IPS-20b (cell line): ENCODE data around the gene TSPAN15.

Experiments
- H3K27ac ChIP-seq: one replicate; pipeline ENCODE4 v1.5.1; 2013; ENCODE audit warnings: low read length
- H3K27me3 ChIP-seq: 2 replicates; pipeline ENCODE4 v1.6.1; 2013; ENCODE audit warnings: mild to moderate bottlenecking, low read length, inconsistent platforms; ENCODE audit not compliant: insufficient read depth
- H3K36me3 ChIP-seq: 2 replicates; pipeline ENCODE4 v1.6.1; 2013; ENCODE audit warnings: low read depth, mild to moderate bottlenecking, inconsistent platforms, low read length, moderate library complexity; ENCODE audit not compliant: insufficient read depth
- H3K4me1 ChIP-seq: 2 replicates; pipeline ENCODE4 v1.6.1; 2013; ENCODE audit warnings: mild to moderate bottlenecking, control low read depth, inconsistent platforms, low read length, moderate library complexity; ENCODE audit not compliant: insufficient read depth
- H3K4me3 ChIP-seq: 2 replicates; pipeline ENCODE4 v1.5.1; 2013; ENCODE audit warnings: mild to moderate bottlenecking, low read length, inconsistent platforms
- H3K9ac ChIP-seq: 2 replicates; pipeline ENCODE4 v1.6.1; 2013; ENCODE audit warnings: low read depth, mild to moderate bottlenecking, inconsistent platforms, low read length, moderate library complexity
- H3K9me3 ChIP-seq: 2 replicates; pipeline ENCODE4 v1.6.1; 2013; ENCODE audit warnings: mild to moderate bottlenecking, low read depth, low read length, inconsistent platforms; ENCODE audit not compliant: insufficient read depth

Gene TSPAN15

DNA sequence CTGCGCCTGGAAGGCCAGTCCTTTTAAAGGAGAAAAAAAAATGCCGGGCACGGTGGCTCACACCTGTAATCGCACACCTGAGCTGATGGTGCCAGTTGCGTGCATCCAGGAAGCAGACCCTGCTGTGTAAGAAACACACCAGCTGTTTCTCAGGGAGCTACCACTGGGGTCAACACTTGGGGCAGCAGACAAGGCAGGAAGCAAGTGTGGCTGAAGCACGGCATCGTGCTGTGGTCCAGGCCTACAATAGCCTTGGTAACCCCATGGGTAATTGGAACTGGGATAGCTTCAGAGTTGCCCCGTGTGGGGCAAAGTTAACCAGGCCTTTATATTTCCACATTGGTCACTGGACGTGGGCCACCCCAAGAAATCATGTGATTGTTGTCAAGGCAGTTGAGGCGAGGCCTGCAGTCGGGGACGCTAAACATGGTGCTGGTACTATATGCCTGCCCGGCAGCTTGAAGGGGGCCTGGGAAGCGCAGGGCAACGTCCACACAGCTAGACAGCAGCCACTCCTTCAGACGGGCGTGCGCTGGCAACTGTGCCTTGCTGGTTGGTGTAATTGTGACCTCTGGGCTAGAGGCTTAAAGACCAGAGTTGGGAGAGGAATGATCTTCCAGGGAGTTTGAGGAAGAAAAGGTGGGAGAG lies 32.0 kb upstream of the TSPAN15 start:
- H3K9ac ChIP-seq, result no peak overlapping the region
- no peaks in the 10 kb centered on the region for H3K4me1 ChIP-seq
- H3K9me3 ChIP-seq, result no peaks in the 10 kb centered on the region
- no peaks in the 10 kb centered on the region for H3K27me3 ChIP-seq
- H3K27ac ChIP-seq, result no peak overlapping the region
- H3K36me3 ChIP-seq, result no peaks in the 10 kb centered on the region
- no peak overlapping the region for H3K4me3 ChIP-seq

DNA sequence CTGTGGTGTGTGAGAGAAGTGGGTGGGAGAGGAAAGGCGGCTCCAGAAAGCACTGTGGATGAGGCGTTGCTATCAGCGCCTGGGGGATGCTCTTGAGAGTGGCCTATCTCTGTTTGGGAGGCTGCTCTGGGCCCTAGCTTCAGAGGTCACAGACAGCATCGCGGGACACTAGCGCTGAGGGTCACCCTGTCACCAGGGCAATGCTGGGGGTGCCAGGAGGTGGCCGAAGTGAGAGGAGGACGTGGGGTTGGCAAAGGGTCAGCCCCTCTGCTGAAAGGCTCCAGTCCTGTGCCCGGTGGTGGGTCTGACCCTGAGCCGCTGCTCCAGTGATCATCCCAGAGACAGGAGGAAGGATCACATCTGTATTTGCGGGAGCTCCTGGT lies 31.5 kb upstream of the TSPAN15 start:
- Histone ChIP-seq H3K4me1 (no peaks in the 10 kb centered on the region), H3K4me3 (no peak overlapping the region)

DNA sequence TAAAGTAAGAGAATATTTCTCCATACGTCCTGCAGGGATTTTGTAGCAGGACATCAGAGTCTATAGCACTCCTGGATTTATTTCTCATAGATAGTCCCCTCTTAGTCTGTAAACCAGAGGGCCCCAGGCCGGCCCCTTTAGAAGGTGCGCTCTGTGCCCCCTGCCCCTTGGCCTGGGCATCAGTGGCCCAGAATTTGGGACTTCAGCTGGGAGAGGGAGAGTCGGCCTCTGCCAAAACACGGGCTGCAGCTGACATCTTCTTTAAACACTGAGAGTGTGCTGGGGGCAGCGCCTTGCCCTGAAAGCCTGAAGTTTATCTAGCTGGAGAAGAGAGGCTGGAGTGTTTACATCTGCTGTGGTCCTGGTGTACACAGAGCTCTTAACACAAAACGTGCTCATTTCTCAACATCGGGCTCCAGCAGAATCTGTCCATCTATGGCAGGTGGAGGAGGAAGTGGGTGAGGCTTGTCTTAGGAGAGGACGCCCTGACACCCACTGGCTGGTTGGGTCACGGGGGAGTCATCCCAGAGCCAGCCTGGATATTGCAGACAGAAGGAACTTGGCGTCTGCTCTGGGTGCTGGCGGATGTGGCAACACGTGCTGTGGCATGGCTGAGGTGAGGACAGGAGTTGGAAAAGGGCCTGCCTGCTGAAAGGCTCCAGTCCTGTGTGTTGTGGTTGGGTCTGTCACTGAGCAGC lies 29.5 kb upstream of the TSPAN15 start:
- no peaks in the 10 kb centered on the region for H3K27me3 ChIP-seq
- H3K27ac ChIP-seq, result no peak overlapping the region
- no peak overlapping the region for H3K4me3 ChIP-seq
- no peaks in the 10 kb centered on the region for H3K36me3 ChIP-seq
- no peaks in the 10 kb centered on the region for H3K9me3 ChIP-seq
- H3K4me1 ChIP-seq, result no peaks in the 10 kb centered on the region
- H3K9ac ChIP-seq, result no peak overlapping the region

More for the DNA sequence above, 31.5 kb upstream of the TSPAN15 start:
- Histone ChIP-seq H3K27ac (no peak overlapping the region), H3K9ac (no peak overlapping the region), H3K27me3 (no peaks in the 10 kb centered on the region), H3K9me3 (no peaks in the 10 kb centered on the region), H3K36me3 (no peaks in the 10 kb centered on the region)

DNA sequence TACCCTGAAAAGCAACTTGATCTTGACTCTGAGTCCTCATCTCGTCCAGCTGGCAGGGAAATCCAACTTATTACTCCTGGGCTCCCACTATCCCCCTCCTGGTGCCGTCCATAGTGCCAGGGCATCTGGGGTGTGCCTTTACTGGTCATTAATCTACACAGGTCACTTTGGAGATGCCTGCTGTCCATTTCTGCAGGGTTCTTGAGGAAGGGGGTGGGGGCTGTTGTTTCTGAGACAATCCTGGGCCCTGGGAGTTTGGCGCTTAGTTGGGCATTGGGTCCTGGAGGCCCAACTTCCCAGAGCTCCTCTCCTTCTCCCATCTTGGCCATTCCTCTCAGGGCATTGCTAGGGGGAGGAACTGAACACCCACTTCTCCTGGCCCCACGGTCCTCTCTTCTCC lies 28.6 kb upstream of the TSPAN15 start:
- Histone ChIP-seq H3K9ac (no peak overlapping the region), H3K9me3 (no peaks in the 10 kb centered on the region), H3K4me1 (no peaks in the 10 kb centered on the region), H3K27ac (no peak overlapping the region), H3K36me3 (no peaks in the 10 kb centered on the region), H3K4me3 (no peak overlapping the region), H3K27me3 (no peaks in the 10 kb centered on the region)

- H3K36me3 ChIP-seq, result no peaks in the 10 kb centered on the region
- H3K27me3 ChIP-seq, result no peaks in the 10 kb centered on the region
- H3K4me3 ChIP-seq, result no peak overlapping the region
- H3K4me1 ChIP-seq, result no peaks in the 10 kb centered on the region
- H3K9me3 ChIP-seq, result no peaks in the 10 kb centered on the region
- no peak overlapping the region for H3K9ac ChIP-seq
- H3K27ac ChIP-seq, result no peak overlapping the region
These were observed 26.2 kb upstream of the TSPAN15 start for GRCh38 chr10:69425041-69425440.

GRCh38 chr10:69425511-69426298 lies 25.6 kb upstream of the TSPAN15 start:
- H3K27ac ChIP-seq, result no peak overlapping the region

GRCh38 chr10:69426376-69426727 lies 24.9 kb upstream of the TSPAN15 start:
- Histone ChIP-seq H3K27me3 (no peaks in the 10 kb centered on the region), H3K4me3 (no peak overlapping the region), H3K9ac (no peak overlapping the region), H3K4me1 (no peaks in the 10 kb centered on the region), H3K9me3 (no peaks in the 10 kb centered on the region), H3K27ac (no peak overlapping the region), H3K36me3 (no peaks in the 10 kb centered on the region)

More at GRCh38 chr10:69425511-69426298, 25.6 kb upstream of the TSPAN15 start:
- H3K4me3 ChIP-seq, result no peak overlapping the region
- H3K4me1 ChIP-seq, result no peaks in the 10 kb centered on the region
- H3K36me3 ChIP-seq, result no peaks in the 10 kb centered on the region
- H3K9ac ChIP-seq, result no peak overlapping the region
- no peaks in the 10 kb centered on the region for H3K9me3 ChIP-seq
- no peaks in the 10 kb centered on the region for H3K27me3 ChIP-seq

DNA sequence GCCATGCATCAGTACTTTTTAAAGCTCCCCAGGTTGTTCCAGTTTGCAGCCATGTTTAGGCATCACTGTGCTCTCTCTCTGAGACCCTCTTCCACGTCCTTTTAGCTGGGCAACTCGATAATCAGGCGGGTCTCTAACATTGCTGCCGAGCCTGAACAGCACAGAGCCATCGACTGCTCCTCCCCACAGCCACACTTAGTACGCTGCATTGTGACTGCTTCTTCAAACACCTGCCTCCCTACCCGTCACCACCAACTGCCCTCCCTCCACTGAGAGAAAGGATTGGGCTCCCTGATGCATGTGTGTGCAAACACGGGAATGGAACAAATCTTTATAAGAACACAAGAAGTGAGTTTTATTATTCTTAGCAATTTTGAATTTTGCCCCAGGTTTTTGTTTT lies 23.1 kb upstream of the TSPAN15 start:
- Histone ChIP-seq H3K4me1 (no peaks in the 10 kb centered on the region), H3K9me3 (no peaks in the 10 kb centered on the region), H3K27ac (no peak overlapping the region), H3K9ac (no peak overlapping the region), H3K4me3 (no peak overlapping the region), H3K27me3 (no peaks in the 10 kb centered on the region), H3K36me3 (no peaks in the 10 kb centered on the region)

DNA sequence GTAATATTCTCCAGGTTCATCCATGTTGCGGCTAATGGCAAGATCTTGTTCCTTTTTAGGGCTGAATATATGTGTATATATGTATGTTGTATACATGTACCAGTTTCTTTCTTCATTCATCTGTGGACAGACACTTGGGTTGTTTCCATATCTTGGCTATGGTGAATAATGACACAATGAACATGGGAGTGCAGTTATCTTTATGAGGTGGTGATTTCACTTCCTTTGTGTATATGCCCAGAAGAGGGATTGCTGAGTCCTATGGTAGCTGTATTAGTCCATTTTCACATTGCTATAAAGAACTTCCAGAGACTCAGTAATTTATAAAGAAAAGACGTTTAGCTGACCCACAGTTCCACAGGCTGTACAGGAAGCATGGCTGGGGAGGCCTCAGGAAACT lies 17.1 kb upstream of the TSPAN15 start:
- H3K4me1 ChIP-seq, result no peaks in the 10 kb centered on the region
- H3K9me3 ChIP-seq, result no peaks in the 10 kb centered on the region
- H3K27me3 ChIP-seq, result peaks cover 7% of the 10 kb centered on the region; the same call in 1 of the 2 replicates
- no peaks in the 10 kb centered on the region for H3K36me3 ChIP-seq
- no peak overlapping the region for H3K4me3 ChIP-seq
- no peak overlapping the region for H3K9ac ChIP-seq
- no peak overlapping the region for H3K27ac ChIP-seq

DNA sequence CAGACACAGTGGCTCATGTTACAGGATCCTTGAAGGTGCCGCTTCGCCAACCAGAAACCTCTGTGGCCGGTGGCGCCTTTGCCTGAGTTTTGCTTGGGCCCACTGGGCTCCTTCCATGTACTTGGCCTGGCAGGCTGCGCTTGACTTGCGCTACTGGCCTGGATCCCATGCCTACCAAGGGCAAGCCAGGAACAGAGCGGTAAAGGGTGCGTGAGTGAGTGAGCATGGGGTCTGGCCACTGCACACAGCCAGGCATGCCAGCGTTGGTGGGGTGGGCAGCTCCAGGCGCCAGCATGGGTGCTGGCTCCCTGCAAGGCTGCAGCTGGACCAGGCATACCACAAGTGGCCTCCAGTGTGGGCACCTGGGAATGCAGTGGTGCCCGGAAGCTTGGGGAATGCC lies 16.3 kb upstream of the TSPAN15 start:
- no peaks in the 10 kb centered on the region for H3K9me3 ChIP-seq
- no peak overlapping the region for H3K4me3 ChIP-seq
- no peaks in the 10 kb centered on the region for H3K4me1 ChIP-seq
- no peak overlapping the region for H3K27ac ChIP-seq
- H3K27me3 ChIP-seq, result peaks cover 7% of the 10 kb centered on the region; the same call in 1 of the 2 replicates
- no peak overlapping the region for H3K9ac ChIP-seq
- no peaks in the 10 kb centered on the region for H3K36me3 ChIP-seq

DNA sequence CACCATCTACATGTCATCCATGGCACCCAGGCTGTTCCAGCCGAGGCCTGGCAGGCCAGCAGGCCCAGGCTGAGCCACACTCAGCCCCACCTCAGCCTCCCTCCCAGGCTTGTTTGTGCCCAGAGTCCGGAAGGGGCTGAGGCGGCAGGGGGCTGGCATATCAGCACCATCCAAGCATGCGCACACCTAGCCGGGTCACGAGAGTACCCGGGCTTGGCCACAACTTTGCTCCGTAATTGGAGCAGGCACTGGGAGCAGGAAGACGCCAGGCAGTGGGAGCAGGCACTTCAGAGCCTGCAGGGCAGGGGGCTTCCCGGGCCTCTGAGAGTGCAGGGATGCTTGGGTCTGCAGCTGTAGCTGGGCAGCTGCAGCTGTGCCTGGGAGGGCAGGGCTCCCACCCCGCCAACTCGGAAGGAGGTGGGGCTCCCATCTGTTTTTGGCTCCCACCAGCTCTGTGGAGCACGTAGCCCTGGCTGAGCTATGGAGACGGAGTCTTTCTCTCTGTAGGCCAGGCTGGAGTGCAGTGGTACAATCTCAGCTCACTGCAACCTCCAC lies 15.2 kb upstream of the TSPAN15 start:
- H3K9ac ChIP-seq, result no peak overlapping the region
- H3K27me3 ChIP-seq, result peaks cover 7% of the 10 kb centered on the region; the same call in 1 of the 2 replicates
- H3K4me1 ChIP-seq, result no peaks in the 10 kb centered on the region
- H3K36me3 ChIP-seq, result no peaks in the 10 kb centered on the region
- no peak overlapping the region for H3K4me3 ChIP-seq
- no peak overlapping the region for H3K27ac ChIP-seq
- H3K9me3 ChIP-seq, result no peaks in the 10 kb centered on the region
